ENCODE results near the gene ZBTB12.

GRCh38 chr6:31900917-31901414 lies 920 bp downstream of the ZBTB12 start:
- TF ChIP-seq POLR2A (IDR thresholded peaks at IDR 0.05; ENCODE audit: low read length) (no peak), GATA1 (IDR thresholded peaks at IDR 0.05; ENCODE audit: low read depth, low read length) (no peak)
